ENCODE results near the gene SAPCD2. TPM values are rescaled to one million over a fixed set of nuclear protein-coding genes. Genes with fewer than 3 reads are reported as not detected.
A peak's percentile ranks its signal among the peaks of the same experiment; 100 is the strongest.

Gene SAPCD2
- total RNA-seq, 1 donor: 5.2 TPM

- H3K4me3 ChIP-seq (ENCODE audit: low read depth, low read length): peak within 1 kb of the TSS; percentile 80
- TF ChIP-seq CTCF (IDR thresholded peaks at IDR 0.05; ENCODE audit: insufficient read depth, low read depth, low read length): no peak
- DNase-seq (ENCODE audit: low read depth): peak; percentile 99
Observed at GRCh38 chr9:137086531-137087408, 16.4 kb upstream of the SAPCD2 start, which contains the start of gene MAN1B1. TSS of gene MAN1B1 (plus strand) at chr9:137086985. CDS start at chr9:137087000, 15 bp downstream.

GRCh38 chr9:137085920-137086530, 15.7 kb upstream of the SAPCD2 start:
- peak; percentile 46 for DNase-seq (ENCODE audit: low read depth)
- no peak for TF ChIP-seq CTCF (IDR thresholded peaks at IDR 0.05; ENCODE audit: insufficient read depth, low read depth, low read length)
- H3K4me3 ChIP-seq (ENCODE audit: low read depth, low read length): peak overlapping the region; percentile 80

GRCh38 chr9:137084526-137084925, 14.2 kb upstream of the SAPCD2 start:
- no peak for DNase-seq (ENCODE audit: low read depth)
- H3K4me3 ChIP-seq (ENCODE audit: low read depth, low read length): no peak overlapping the region
- no peak for TF ChIP-seq CTCF (IDR thresholded peaks at IDR 0.05; ENCODE audit: insufficient read depth, low read depth, low read length)

- H3K4me3 ChIP-seq (ENCODE audit: low read depth, low read length): no peak overlapping the region
- TF ChIP-seq CTCF (IDR thresholded peaks at IDR 0.05; ENCODE audit: insufficient read depth, low read depth, low read length): no peak
- peak; percentile 95 for DNase-seq (ENCODE audit: low read depth)
Observed at GRCh38 chr9:137083394-137084004, 13.1 kb upstream of the SAPCD2 start.

GRCh38 chr9:137082925-137083290, 12.6 kb upstream of the SAPCD2 start:
- DNase-seq (ENCODE audit: low read depth): no peak
- no peak overlapping the region for H3K4me3 ChIP-seq (ENCODE audit: low read depth, low read length)
- no peak for TF ChIP-seq CTCF (IDR thresholded peaks at IDR 0.05; ENCODE audit: insufficient read depth, low read depth, low read length)

- no peak overlapping the region for H3K4me3 ChIP-seq (ENCODE audit: low read depth, low read length)
- no peak for DNase-seq (ENCODE audit: low read depth)
- TF ChIP-seq CTCF (IDR thresholded peaks at IDR 0.05; ENCODE audit: insufficient read depth, low read depth, low read length): no peak
Observed at GRCh38 chr9:137082222-137082924, 12.0 kb upstream of the SAPCD2 start.

Measured in fibroblast of villous mesenchyme (primary cell).